ENCODE results near the gene UGT2B28.

- TF ChIP-seq EZH2 (IDR thresholded peaks at IDR 0.05; ENCODE audit: borderline replicate concordance) (no peak), EZH2phosphoT487 (IDR thresholded peaks at IDR 0.05; ENCODE audit: low read depth, severe bottlenecking, unreplicated experiment) (no peak)
- TF ChIP-seq, protein P1, sequence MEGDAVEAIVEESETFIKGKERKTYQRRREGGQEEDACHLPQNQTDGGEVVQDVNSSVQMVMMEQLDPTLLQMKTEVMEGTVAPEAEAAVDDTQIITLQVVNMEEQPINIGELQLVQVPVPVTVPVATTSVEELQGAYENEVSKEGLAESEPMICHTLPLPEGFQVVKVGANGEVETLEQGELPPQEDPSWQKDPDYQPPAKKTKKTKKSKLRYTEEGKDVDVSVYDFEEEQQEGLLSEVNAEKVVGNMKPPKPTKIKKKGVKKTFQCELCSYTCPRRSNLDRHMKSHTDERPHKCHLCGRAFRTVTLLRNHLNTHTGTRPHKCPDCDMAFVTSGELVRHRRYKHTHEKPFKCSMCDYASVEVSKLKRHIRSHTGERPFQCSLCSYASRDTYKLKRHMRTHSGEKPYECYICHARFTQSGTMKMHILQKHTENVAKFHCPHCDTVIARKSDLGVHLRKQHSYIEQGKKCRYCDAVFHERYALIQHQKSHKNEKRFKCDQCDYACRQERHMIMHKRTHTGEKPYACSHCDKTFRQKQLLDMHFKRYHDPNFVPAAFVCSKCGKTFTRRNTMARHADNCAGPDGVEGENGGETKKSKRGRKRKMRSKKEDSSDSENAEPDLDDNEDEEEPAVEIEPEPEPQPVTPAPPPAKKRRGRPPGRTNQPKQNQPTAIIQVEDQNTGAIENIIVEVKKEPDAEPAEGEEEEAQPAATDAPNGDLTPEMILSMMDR (IDR thresholded peaks at IDR 0.05; ENCODE audit: poor library complexity): no peak
Measured at GRCh38 chr4:69322055-69322454, 41.8 kb downstream of the UGT2B28 start.

Measured in hepatocyte (in vitro differentiated cells).